Measurements from ENCODE around the gene GOLGA6L6.
"Not testable (repeated sequence)": the region's sequence is repeated elsewhere in the genome, so short reads cannot be mapped to it uniquely, and the experiment has no call there.

DNA sequence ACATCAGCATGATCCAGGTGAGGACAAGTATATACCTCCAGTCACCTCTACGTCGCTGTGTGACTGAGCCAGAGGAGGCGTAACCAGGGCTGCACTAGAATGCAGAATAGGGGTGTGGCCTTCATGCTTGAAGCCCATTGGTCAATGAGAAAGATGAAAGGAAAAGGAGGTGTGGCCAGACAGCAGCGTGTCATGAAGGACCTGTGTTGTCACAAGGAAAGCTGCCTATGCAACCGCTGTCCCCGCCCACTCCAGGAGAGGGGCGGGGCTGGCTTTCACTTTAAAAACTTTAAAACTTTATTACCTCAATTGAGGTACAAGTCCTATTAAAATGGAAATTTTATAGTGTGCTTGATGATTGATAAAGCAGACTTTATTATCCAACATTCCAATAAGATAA is at the start of gene GOLGA6L6:
- not testable (repeated sequence) for TF ChIP-seq TAF1 (IDR thresholded peaks at IDR 0.05; ENCODE audit: low read depth); CEBPB (IDR thresholded peaks at IDR 0.05); NFIC (IDR thresholded peaks at IDR 0.05); EGR1 (IDR thresholded peaks at IDR 0.05); TEAD4 (IDR thresholded peaks at IDR 0.05); CREB1 (IDR thresholded peaks at IDR 0.05; ENCODE audit: low read depth); FOXM1 (IDR thresholded peaks at IDR 0.05; ENCODE audit: borderline replicate concordance, low read depth); EP300 (IDR thresholded peaks at IDR 0.05; ENCODE audit: borderline replicate concordance); YY1 (IDR thresholded peaks at IDR 0.05; ENCODE audit: low read depth); RAD21 (IDR thresholded peaks at IDR 0.05; ENCODE audit: low read depth); ZBTB7A (IDR thresholded peaks at IDR 0.05; ENCODE audit: low read depth)
- TF ChIP-seq, protein P1, sequence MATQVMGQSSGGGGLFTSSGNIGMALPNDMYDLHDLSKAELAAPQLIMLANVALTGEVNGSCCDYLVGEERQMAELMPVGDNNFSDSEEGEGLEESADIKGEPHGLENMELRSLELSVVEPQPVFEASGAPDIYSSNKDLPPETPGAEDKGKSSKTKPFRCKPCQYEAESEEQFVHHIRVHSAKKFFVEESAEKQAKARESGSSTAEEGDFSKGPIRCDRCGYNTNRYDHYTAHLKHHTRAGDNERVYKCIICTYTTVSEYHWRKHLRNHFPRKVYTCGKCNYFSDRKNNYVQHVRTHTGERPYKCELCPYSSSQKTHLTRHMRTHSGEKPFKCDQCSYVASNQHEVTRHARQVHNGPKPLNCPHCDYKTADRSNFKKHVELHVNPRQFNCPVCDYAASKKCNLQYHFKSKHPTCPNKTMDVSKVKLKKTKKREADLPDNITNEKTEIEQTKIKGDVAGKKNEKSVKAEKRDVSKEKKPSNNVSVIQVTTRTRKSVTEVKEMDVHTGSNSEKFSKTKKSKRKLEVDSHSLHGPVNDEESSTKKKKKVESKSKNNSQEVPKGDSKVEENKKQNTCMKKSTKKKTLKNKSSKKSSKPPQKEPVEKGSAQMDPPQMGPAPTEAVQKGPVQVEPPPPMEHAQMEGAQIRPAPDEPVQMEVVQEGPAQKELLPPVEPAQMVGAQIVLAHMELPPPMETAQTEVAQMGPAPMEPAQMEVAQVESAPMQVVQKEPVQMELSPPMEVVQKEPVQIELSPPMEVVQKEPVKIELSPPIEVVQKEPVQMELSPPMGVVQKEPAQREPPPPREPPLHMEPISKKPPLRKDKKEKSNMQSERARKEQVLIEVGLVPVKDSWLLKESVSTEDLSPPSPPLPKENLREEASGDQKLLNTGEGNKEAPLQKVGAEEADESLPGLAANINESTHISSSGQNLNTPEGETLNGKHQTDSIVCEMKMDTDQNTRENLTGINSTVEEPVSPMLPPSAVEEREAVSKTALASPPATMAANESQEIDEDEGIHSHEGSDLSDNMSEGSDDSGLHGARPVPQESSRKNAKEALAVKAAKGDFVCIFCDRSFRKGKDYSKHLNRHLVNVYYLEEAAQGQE (IDR thresholded peaks at IDR 0.05; ENCODE audit: low read depth): not testable (repeated sequence)
- TF ChIP-seq, protein P2, sequence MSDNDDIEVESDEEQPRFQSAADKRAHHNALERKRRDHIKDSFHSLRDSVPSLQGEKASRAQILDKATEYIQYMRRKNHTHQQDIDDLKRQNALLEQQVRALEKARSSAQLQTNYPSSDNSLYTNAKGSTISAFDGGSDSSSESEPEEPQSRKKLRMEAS (IDR thresholded peaks at IDR 0.05): not testable (repeated sequence)
- TF ChIP-seq, protein P3, sequence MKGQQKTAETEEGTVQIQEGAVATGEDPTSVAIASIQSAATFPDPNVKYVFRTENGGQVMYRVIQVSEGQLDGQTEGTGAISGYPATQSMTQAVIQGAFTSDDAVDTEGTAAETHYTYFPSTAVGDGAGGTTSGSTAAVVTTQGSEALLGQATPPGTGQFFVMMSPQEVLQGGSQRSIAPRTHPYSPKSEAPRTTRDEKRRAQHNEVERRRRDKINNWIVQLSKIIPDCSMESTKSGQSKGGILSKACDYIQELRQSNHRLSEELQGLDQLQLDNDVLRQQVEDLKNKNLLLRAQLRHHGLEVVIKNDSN (IDR thresholded peaks at IDR 0.05): not testable (repeated sequence)

Measured in Ishikawa (cell line).